ENCODE results near the gene LIF.
A peak's percentile ranks its signal among the peaks of the same experiment; 100 is the strongest.

LIF gene

DNA sequence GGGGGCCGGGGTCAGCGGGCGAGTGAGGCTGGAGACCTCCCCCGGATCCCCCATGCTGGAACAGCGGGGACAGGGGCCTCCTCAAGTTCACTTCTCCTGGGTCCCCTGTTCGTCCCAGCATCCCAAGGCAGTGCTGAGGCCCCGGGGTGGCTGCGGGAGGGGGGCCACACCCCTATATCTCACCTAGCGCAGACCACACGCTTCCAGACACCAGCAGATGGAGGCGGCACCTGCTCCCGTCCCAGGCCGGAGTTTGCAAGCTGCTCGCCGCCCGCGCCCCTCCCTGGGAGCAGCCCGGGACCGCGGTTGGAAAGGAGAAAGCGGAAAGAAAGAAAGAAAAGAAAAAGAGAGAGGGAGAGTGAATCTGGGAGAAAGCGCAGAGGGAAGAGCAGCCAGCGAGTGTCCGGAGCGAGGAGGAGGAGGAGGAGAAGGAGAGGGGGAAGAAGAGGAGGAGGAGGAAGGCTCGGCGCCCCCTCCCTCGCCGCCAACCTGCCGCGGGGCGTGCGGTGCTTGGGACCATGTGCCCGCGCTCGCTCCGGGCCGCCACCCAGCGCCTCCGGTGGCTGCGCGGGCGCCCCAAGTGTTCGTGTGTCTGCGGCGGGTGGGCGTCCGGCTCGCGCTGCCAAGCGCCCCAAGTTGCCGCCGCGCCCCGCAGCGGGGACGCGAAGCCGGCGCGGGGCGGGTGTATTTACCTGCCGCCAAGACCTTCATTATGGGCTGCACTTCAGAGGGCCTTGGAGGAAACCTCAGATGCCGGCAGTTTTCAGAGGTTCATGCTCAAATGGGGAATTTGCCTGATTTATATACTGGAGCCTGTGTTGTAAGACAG is at the start of gene LIF:
Gene LIF, minus strand, starts transcription at position 775 of the 829 bp plus-strand sequence. Its CDS starts 64 bp downstream, at position 711.
- Histone ChIP-seq H3K4me3 (ENCODE audit: low read depth, low read length) (peak within 1 kb of the TSS; percentile 56), H3K4me1 (ENCODE audit: control insufficient read depth, insufficient read depth, low read length) (peaks cover 3% of the 10 kb centered on the region; the same call in 1 of the 2 replicates), H3K36me3 (ENCODE audit: control insufficient read depth in 2 of 2, insufficient read depth in 1 of 2, low read length in 2 of 2) (peaks cover 0 to 26% of the 10 kb centered on the region in 2 experiments; a peak in 1 of 3 replicates), H3K27ac (ENCODE audit: extremely low read depth, low read depth, low read length) (peak within 1 kb of the TSS; percentile 78; the same call in 1 of the 2 replicates), H3K9me3 (ENCODE audit: control insufficient read depth, insufficient read depth, low read depth, low read length) (no peaks in the 10 kb centered on the region)
- POLR2A ChIA-PET = interaction anchor here (0.6 to 1.8 kb wide), 3 partner anchors 9 to 39 kb away, joined by 3 to 7 read pairs (median 3); no protein-coding TSS in a partner anchor
- CTCF ChIA-PET = interaction anchor here (0.6 to 1.3 kb wide), 5 partner anchors 10 to 139 kb away, joined by 3 to 7 read pairs (median 4); no protein-coding TSS in a partner anchor
- TF ChIP-seq, protein P1, sequence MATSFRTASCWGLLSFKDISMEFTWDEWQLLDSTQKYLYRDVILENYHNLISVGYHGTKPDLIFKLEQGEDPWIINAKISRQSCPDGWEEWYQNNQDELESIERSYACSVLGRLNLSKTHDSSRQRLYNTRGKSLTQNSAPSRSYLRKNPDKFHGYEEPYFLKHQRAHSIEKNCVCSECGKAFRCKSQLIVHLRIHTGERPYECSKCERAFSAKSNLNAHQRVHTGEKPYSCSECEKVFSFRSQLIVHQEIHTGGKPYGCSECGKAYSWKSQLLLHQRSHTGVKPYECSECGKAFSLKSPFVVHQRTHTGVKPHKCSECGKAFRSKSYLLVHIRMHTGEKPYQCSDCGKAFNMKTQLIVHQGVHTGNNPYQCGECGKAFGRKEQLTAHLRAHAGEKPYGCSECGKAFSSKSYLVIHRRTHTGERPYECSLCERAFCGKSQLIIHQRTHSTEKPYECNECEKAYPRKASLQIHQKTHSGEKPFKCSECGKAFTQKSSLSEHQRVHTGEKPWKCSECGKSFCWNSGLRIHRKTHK (tag by site-specific recombination; IDR thresholded peaks at IDR 0.05) = no peak
- no peak for TF ChIP-seq ZNF791 (tag by site-specific recombination; IDR thresholded peaks at IDR 0.05)
- peak; percentile 80 for TF ChIP-seq ZEB2 (tag by site-specific recombination; IDR thresholded peaks at IDR 0.05)
- TF ChIP-seq, protein P2, sequence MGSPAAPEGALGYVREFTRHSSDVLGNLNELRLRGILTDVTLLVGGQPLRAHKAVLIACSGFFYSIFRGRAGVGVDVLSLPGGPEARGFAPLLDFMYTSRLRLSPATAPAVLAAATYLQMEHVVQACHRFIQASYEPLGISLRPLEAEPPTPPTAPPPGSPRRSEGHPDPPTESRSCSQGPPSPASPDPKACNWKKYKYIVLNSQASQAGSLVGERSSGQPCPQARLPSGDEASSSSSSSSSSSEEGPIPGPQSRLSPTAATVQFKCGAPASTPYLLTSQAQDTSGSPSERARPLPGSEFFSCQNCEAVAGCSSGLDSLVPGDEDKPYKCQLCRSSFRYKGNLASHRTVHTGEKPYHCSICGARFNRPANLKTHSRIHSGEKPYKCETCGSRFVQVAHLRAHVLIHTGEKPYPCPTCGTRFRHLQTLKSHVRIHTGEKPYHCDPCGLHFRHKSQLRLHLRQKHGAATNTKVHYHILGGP (tag by site-specific recombination; IDR thresholded peaks at IDR 0.05) = no peak
- TF ChIP-seq ZNF837 (tag by site-specific recombination; IDR thresholded peaks at IDR 0.05) = no peak
- TF ChIP-seq ZNF785 (tag by site-specific recombination; IDR thresholded peaks at IDR 0.05) = peak; percentile 74; the same call in 1 of the 2 replicates
- no peak for TF ChIP-seq ZNF274 (IDR thresholded peaks at IDR 0.05; ENCODE audit: low read length)
- no peak for TF ChIP-seq ZNF274 (tag by site-specific recombination; IDR thresholded peaks at IDR 0.05; ENCODE audit: borderline replicate concordance)
- TF ChIP-seq ZIC2 (tag by site-specific recombination; IDR thresholded peaks at IDR 0.05) = peak; percentile 85
- no peak; the same call in 1 of the 2 replicates for TF ChIP-seq SP2 (tag by site-specific recombination; IDR thresholded peaks at IDR 0.05)
- peak; percentile 60; the same call in 1 of the 2 replicates for TF ChIP-seq ZBTB17 (tag by site-specific recombination; IDR thresholded peaks at IDR 0.05)
- TF ChIP-seq KLF16 (tag by site-specific recombination; IDR thresholded peaks at IDR 0.05) = peak; percentile 82
- TF ChIP-seq ZNF239 (tag by site-specific recombination; IDR thresholded peaks at IDR 0.05) = no peak
- TF ChIP-seq ZNF214 (tag by site-specific recombination; IDR thresholded peaks at IDR 0.05; ENCODE audit: borderline replicate concordance) = no peak
- no peak for TF ChIP-seq ZNF48 (tag by site-specific recombination; IDR thresholded peaks at IDR 0.05)
- no peak for TF ChIP-seq SETDB1 (IDR thresholded peaks at IDR 0.05; ENCODE audit: insufficient read length, low read length)
- TF ChIP-seq SCRT1 (tag by site-specific recombination; IDR thresholded peaks at IDR 0.05; ENCODE audit: borderline replicate concordance) = no peak
- no peak for TF ChIP-seq ZNF707 (tag by site-specific recombination; IDR thresholded peaks at IDR 0.05)
- TF ChIP-seq, protein P3, sequence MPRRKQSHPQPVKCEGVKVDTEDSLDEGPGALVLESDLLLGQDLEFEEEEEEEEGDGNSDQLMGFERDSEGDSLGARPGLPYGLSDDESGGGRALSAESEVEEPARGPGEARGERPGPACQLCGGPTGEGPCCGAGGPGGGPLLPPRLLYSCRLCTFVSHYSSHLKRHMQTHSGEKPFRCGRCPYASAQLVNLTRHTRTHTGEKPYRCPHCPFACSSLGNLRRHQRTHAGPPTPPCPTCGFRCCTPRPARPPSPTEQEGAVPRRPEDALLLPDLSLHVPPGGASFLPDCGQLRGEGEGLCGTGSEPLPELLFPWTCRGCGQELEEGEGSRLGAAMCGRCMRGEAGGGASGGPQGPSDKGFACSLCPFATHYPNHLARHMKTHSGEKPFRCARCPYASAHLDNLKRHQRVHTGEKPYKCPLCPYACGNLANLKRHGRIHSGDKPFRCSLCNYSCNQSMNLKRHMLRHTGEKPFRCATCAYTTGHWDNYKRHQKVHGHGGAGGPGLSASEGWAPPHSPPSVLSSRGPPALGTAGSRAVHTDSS (tag by site-specific recombination; IDR thresholded peaks at IDR 0.05) = peak; percentile 99
- no peak for TF ChIP-seq HOXA7 (CRISPR knock-in tag; IDR thresholded peaks at IDR 0.05; ENCODE audit: borderline replicate concordance)
- TF ChIP-seq ZNF184 (tag by site-specific recombination; IDR thresholded peaks at IDR 0.05) = peak; percentile 51; the same call in 1 of the 2 replicates
- TF ChIP-seq, protein P4, sequence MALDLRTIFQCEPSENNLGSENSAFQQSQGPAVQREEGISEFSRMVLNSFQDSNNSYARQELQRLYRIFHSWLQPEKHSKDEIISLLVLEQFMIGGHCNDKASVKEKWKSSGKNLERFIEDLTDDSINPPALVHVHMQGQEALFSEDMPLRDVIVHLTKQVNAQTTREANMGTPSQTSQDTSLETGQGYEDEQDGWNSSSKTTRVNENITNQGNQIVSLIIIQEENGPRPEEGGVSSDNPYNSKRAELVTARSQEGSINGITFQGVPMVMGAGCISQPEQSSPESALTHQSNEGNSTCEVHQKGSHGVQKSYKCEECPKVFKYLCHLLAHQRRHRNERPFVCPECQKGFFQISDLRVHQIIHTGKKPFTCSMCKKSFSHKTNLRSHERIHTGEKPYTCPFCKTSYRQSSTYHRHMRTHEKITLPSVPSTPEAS (tag by site-specific recombination; IDR thresholded peaks at IDR 0.05) = no peak
- peak; percentile 54; the same call in 1 of the 2 replicates for TF ChIP-seq ZSCAN30 (tag by site-specific recombination; IDR thresholded peaks at IDR 0.05)
- 0 out of 2 replicates have a peak, but pooled peaks have one; percentile 39 for TF ChIP-seq ZSCAN16 (tag by site-specific recombination; IDR thresholded peaks at IDR 0.05)
- TF ChIP-seq KLF7 (tag by site-specific recombination; IDR thresholded peaks at IDR 0.05; ENCODE audit: borderline replicate concordance) = no peak
- TF ChIP-seq GLIS2 (tag by site-specific recombination; IDR thresholded peaks at IDR 0.05) = peak; percentile 91
- TF ChIP-seq, protein P5, sequence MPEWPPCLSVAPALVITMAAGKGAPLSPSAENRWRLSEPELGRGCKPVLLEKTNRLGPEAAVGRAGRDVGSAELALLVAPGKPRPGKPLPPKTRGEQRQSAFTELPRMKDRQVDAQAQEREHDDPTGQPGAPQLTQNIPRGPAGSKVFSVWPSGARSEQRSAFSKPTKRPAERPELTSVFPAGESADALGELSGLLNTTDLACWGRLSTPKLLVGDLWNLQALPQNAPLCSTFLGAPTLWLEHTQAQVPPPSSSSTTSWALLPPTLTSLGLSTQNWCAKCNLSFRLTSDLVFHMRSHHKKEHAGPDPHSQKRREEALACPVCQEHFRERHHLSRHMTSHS (tag by site-specific recombination; IDR thresholded peaks at IDR 0.05) = no peak
- TF ChIP-seq, protein P6, sequence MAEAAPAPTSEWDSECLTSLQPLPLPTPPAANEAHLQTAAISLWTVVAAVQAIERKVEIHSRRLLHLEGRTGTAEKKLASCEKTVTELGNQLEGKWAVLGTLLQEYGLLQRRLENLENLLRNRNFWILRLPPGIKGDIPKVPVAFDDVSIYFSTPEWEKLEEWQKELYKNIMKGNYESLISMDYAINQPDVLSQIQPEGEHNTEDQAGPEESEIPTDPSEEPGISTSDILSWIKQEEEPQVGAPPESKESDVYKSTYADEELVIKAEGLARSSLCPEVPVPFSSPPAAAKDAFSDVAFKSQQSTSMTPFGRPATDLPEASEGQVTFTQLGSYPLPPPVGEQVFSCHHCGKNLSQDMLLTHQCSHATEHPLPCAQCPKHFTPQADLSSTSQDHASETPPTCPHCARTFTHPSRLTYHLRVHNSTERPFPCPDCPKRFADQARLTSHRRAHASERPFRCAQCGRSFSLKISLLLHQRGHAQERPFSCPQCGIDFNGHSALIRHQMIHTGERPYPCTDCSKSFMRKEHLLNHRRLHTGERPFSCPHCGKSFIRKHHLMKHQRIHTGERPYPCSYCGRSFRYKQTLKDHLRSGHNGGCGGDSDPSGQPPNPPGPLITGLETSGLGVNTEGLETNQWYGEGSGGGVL (tag by site-specific recombination; IDR thresholded peaks at IDR 0.05) = peak; percentile 97
- peak; percentile 70 for TF ChIP-seq KLF9 (tag by site-specific recombination; IDR thresholded peaks at IDR 0.05; ENCODE audit: low read depth)
- peak; percentile 58; the same call in 1 of the 2 replicates for TF ChIP-seq ZNF2 (tag by site-specific recombination; IDR thresholded peaks at IDR 0.05)

Measured in HEK293 (cell line).